Loucy (cell line): ENCODE measurements around the gene KBTBD8.

ENCODE experiments used
- CTCF ChIP-seq: fragments of 200-600 bp; sonication (generic); conservative IDR thresholded peaks from 2 replicates; pipeline ENCODE4 v1.5.1; 2014; ENCODE audit warnings: mild to moderate bottlenecking, antibody characterized with exemption, low read length
- EZH2phosphoT487 ChIP-seq: fragments of 200-600 bp; IDR thresholded peaks from 2 replicates; pipeline ENCODE4 v1.6.1; 2018; ENCODE audit warnings: antibody characterized with exemption, mild to moderate bottlenecking, moderate library complexity, borderline replicate concordance

- TF ChIP-seq CTCF (no peak), EZH2phosphoT487 (no peak)
Observed at GRCh38 chr3:66996696-66997095, 1.4 kb upstream of the KBTBD8 start.
